Nephron progenitor cell (in vitro differentiated cells): ENCODE data around the gene LOXHD1.

Experiments used
- DNase-seq: peaks from one replicate; pipeline ENCODE4 v3.0.0; 2021
- H3K27ac Mint-ChIP-seq: 2 replicates; pipeline ENCODE4 v1.8.0; 2021; ENCODE audit warnings: mild to moderate bottlenecking, moderate library complexity, mixed read lengths
- H3K27me3 Mint-ChIP-seq: 2 replicates; pipeline ENCODE4 v1.8.0; 2021; ENCODE audit warnings: mild to moderate bottlenecking, low read depth, mixed read lengths; ENCODE audit not compliant: poor library complexity
- H3K36me3 Mint-ChIP-seq: 2 replicates; pipeline ENCODE4 v1.8.0; 2021; ENCODE audit warnings: low read depth, mixed read lengths
- H3K4me1 Mint-ChIP-seq: 2 replicates; pipeline ENCODE4 v1.8.0; 2021; ENCODE audit warnings: mixed read lengths
- H3K4me3 Mint-ChIP-seq: 2 replicates; pipeline ENCODE4 v1.8.0; 2021; ENCODE audit warnings: mild to moderate bottlenecking, moderate library complexity, mixed read lengths
- H3K9me3 Mint-ChIP-seq: 2 replicates; pipeline ENCODE4 v1.8.0; 2021; ENCODE audit warnings: mild to moderate bottlenecking, moderate library complexity, mixed read lengths
- TF ChIP-seq, protein P1 (sequence below): fragments of 200-600 bp; sonication (generic); IDR thresholded peaks from 2 replicates; pipeline ENCODE4 v1.5.0; 2021; ENCODE audit warnings: antibody characterized with exemption

The LOXHD1 gene

GRCh38 chr18:46570666-46571065 lies 86.4 kb downstream of the LOXHD1 start:
- no peaks in the 10 kb centered on the region for H3K9me3 Mint-ChIP-seq
- H3K4me3 Mint-ChIP-seq = no peak overlapping the region
- H3K27ac Mint-ChIP-seq = no peak overlapping the region
- peaks cover 38% of the 10 kb centered on the region for H3K27me3 Mint-ChIP-seq
- peaks cover 4% of the 10 kb centered on the region for H3K4me1 Mint-ChIP-seq
- no peak for DNase-seq
- TF ChIP-seq, protein P1, sequence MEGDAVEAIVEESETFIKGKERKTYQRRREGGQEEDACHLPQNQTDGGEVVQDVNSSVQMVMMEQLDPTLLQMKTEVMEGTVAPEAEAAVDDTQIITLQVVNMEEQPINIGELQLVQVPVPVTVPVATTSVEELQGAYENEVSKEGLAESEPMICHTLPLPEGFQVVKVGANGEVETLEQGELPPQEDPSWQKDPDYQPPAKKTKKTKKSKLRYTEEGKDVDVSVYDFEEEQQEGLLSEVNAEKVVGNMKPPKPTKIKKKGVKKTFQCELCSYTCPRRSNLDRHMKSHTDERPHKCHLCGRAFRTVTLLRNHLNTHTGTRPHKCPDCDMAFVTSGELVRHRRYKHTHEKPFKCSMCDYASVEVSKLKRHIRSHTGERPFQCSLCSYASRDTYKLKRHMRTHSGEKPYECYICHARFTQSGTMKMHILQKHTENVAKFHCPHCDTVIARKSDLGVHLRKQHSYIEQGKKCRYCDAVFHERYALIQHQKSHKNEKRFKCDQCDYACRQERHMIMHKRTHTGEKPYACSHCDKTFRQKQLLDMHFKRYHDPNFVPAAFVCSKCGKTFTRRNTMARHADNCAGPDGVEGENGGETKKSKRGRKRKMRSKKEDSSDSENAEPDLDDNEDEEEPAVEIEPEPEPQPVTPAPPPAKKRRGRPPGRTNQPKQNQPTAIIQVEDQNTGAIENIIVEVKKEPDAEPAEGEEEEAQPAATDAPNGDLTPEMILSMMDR = no peak
- H3K36me3 Mint-ChIP-seq = no peaks in the 10 kb centered on the region

GRCh38 chr18:46570134-46570533 lies 86.9 kb downstream of the LOXHD1 start:
- TF ChIP-seq, protein P1 = no peak
- DNase-seq = no peak
- Mint-ChIP-seq H3K36me3 (no peaks in the 10 kb centered on the region), H3K27me3 (peaks cover 42% of the 10 kb centered on the region), H3K4me3 (no peak overlapping the region), H3K27ac (no peak overlapping the region), H3K9me3 (no peaks in the 10 kb centered on the region), H3K4me1 (peaks cover 4% of the 10 kb centered on the region)

DNA sequence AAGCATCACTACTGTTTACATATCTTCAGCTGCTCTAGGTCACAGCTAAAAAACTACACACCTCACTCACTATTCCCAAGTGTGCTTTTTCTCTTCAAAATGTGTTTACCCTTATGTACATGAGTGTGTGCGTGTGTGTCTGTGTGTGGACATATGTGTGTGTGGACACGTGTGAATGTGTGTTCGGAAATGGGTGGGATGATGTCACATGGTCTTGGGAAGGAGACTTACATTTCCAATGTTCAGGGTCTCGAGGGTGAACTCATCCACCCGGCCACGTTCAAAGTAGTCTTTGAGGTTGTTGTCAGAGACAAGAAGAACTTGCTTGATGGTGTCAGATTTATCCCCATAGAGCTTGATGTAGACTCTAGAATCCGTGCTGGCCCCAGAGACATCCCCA lies 87.8 kb downstream of the LOXHD1 start:
- H3K9me3 Mint-ChIP-seq = no peaks in the 10 kb centered on the region
- peaks cover 4% of the 10 kb centered on the region for H3K4me1 Mint-ChIP-seq
- H3K27ac Mint-ChIP-seq = no peak overlapping the region
- no peaks in the 10 kb centered on the region for H3K36me3 Mint-ChIP-seq
- peaks cover 42% of the 10 kb centered on the region for H3K27me3 Mint-ChIP-seq
- DNase-seq = no peak
- no peak overlapping the region for H3K4me3 Mint-ChIP-seq
- TF ChIP-seq, protein P1 = no peak

- TF ChIP-seq, protein P1 = no peak
- Mint-ChIP-seq H3K27ac (no peak overlapping the region), H3K27me3 (peaks cover 46% of the 10 kb centered on the region), H3K9me3 (no peaks in the 10 kb centered on the region), H3K4me1 (no peaks in the 10 kb centered on the region), H3K4me3 (no peak overlapping the region), H3K36me3 (no peaks in the 10 kb centered on the region)
- DNase-seq = no peak
Observed at GRCh38 chr18:46567196-46567595, 89.8 kb downstream of the LOXHD1 start.

DNA sequence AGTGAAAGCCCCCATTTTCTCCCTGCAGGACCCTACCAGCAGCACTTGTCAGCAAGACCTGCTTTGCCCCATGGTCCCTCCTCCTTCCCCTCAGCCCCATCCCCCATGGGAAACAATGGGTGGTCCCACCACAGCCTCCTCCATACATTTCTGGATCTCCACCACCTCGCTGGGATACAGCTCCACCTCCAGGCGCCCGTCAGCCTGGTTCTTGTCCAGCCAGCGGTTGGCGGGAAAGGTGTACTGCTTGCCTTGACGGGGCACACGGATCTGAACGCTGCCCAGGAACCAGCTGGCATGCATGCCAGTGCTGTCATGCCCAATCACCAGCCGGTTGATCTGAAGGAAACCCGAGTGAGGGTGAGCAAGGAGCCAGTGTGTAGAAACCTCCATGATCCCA lies 90.9 kb downstream of the LOXHD1 start:
- H3K27me3 Mint-ChIP-seq = peaks cover 51% of the 10 kb centered on the region
- TF ChIP-seq, protein P1 = no peak

GRCh38 chr18:46565256-46565655 lies 91.8 kb downstream of the LOXHD1 start:
- no peak for DNase-seq
- Mint-ChIP-seq H3K9me3 (no peaks in the 10 kb centered on the region), H3K27me3 (peaks cover 58% of the 10 kb centered on the region), H3K4me3 (no peak overlapping the region), H3K27ac (no peak overlapping the region), H3K36me3 (no peaks in the 10 kb centered on the region), H3K4me1 (no peaks in the 10 kb centered on the region)
- TF ChIP-seq, protein P1 = no peak

More for the DNA sequence above, 90.9 kb downstream of the LOXHD1 start:
- Mint-ChIP-seq H3K36me3 (no peaks in the 10 kb centered on the region), H3K9me3 (no peaks in the 10 kb centered on the region), H3K27ac (no peak overlapping the region), H3K4me3 (no peak overlapping the region), H3K4me1 (no peaks in the 10 kb centered on the region)
- DNase-seq = no peak
